GM18498 (cell line): ENCODE measurements around the gene TXNDC5.

Experiments
- ATAC-seq: cut with Tn5 transposase; IDR thresholded peaks from one replicate; pipeline ENCODE4 v1.9.1; 2021; ENCODE audit warnings: mild to moderate bottlenecking, moderate library complexity; ENCODE audit not compliant: unreplicated experiment

TXNDC5 gene

DNA sequence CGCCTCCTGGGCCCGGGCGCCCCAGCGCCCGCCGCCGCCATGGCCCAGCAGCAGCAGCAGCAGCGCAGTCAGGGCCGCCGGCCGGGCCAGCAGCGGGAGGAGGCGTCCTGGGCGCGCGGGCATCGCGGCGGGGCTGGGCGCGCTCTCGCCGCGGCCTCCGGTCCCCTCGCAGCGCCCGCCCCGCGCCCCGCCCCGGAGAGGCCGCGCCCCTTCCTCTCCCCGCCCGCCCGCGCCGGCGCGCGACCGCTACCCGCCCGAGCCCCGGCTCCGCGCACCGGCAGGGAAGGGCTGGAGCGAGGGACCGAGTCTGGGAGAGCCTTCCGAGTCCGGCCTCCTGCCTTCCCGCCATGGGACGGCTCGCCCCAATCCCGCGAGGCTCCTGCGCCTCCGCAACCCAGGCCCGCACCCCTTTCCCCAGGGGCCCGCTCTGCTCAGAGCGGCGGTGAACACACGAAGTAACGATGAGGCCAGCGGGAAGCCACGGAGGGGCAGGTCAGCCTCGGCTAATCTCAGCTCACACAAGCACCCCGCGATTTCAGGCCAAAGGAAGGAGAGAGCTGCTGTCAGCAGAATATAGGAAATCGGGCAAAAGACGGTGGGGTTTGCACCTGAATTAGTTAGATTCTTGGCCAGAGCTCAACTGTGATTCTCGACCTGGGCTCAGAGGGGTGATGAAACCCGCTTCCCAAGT lies at the start of gene TXNDC5:
Gene TXNDC5 (minus strand): TSS at position 135 of the 691 bp plus-strand sequence. CDS start 12 bp downstream, at position 123.
- peak; percentile 74 for ATAC-seq

GRCh38 chr6:7960141-7960540 lies 49.6 kb upstream of the TXNDC5 start:
- ATAC-seq: no peak

GRCh38 chr6:7959453-7959852 lies 48.9 kb upstream of the TXNDC5 start:
- no peak for ATAC-seq

DNA sequence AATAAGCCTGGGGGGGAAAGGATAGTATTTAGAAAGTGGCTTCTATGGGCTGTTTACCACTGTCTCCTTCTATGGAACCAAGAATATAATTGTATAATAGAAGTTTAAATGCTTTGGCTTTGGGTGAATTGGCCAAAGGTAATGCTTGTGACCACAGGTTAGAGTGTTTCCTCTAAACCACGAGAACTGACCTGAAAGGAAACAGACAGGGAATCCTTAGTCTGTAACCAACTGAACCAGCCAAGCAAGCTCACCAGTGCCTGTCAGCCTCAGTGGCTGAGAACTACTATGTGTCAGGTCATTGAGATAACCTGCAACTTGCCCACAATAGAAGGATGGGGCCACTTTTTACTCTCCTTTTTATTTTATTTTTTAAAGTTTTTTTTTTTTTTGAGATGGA lies 47.9 kb upstream of the TXNDC5 start:
- no peak for ATAC-seq

- ATAC-seq: no peak
Measured at GRCh38 chr6:7956257-7956656, 45.7 kb upstream of the TXNDC5 start.

- no peak for ATAC-seq
Measured at GRCh38 chr6:7954477-7955200, 44.1 kb upstream of the TXNDC5 start.

- no peak for ATAC-seq
Measured at GRCh38 chr6:7953753-7954152, 43.2 kb upstream of the TXNDC5 start.

DNA sequence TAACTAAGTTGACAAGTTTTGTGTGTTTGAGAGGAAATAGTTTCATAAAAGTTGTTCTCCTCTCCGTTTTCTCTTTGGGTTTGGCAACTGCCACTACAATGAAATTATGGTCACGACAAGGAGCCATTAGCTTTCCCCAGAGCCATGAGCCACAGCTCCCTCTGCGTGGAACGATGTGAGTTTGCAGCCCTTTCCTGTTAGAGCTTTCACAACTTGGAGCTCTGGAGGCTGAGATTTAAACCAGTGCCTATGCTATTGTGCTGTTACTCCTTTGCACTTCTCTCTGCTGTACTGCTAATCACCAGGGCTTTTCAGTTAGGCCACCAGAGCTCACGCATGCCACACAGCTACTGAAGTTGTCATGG lies 29.3 kb upstream of the TXNDC5 start:
- peak; percentile 52 for ATAC-seq

DNA sequence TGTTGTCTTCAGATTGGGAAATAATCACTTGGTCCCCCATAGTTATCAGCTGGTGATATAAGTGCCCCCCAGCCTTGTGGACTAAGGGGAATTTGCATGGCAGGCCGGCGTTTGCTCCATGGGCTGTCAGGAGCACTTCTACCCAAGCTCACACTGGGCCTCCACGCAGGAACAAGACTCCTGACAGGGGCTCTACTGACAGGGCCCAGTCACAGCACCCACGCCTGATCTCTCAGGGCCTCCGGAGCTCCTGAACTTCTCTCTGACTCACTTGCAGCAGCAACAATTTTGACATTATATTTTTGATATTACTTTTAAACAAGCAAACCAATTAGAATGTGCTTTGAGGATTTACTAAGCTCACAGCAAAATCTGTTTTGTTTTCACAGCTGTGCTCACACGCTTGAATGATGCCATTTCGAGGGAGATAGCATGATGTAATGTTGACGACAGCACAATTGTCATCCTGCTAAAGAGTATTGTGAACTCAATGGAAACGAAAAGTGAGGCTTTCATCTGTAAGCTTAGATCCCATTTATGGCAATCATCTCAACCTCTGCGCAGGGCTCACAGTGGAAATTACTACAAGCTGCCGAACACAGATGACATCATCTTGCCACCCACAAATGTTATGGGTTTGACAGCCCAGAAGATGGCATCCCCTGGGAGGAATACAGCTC lies 28.7 kb upstream of the TXNDC5 start:
- ATAC-seq: peak; percentile 78

- no peak for ATAC-seq
Measured at GRCh38 chr6:7938562-7939183, 28.1 kb upstream of the TXNDC5 start.

DNA sequence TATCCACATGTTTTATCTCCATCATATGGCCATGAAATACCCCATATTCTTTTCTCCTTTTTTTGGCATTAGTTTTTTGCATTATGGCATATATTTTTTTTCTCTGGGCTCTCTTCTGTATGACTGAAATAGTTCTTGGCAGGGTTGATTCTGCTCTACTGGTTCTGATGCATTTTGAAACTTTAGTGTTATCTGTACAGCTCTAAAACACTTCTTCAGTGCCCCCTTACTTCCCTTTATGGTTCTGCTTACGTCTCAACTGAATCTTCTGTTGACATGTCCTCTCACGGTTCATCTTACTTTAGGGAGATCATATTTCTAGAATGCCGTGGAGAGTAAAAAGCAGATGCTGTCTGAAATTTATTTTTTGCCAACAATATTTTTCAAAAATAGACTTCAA lies 23.2 kb upstream of the TXNDC5 start:
- ATAC-seq: peak; percentile 89

GRCh38 chr6:7932625-7933024 lies 22.0 kb upstream of the TXNDC5 start:
- ATAC-seq: no peak

DNA sequence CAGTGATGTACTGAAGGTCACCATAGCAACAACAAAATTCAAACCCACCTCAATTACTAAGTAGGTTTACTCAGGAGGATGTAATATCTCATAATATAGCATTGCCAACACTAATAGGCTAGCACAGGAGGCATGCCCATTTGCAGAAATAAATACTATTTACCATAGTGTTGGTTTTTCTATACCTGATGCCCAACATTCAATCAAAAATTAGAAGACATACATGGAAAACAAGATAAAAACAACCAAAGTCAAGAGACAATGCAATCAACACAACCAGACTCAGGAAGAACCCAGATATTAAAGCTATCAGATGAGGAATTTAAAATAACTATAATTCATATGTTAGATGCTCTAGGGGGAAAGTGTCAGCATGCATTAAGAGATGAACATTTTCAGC lies 14.3 kb upstream of the TXNDC5 start:
- no peak for ATAC-seq

GRCh38 chr6:7922596-7922995 lies 12.0 kb upstream of the TXNDC5 start:
- ATAC-seq: no peak

- no peak for ATAC-seq
Measured at GRCh38 chr6:7921632-7922092, 11.1 kb upstream of the TXNDC5 start.

DNA sequence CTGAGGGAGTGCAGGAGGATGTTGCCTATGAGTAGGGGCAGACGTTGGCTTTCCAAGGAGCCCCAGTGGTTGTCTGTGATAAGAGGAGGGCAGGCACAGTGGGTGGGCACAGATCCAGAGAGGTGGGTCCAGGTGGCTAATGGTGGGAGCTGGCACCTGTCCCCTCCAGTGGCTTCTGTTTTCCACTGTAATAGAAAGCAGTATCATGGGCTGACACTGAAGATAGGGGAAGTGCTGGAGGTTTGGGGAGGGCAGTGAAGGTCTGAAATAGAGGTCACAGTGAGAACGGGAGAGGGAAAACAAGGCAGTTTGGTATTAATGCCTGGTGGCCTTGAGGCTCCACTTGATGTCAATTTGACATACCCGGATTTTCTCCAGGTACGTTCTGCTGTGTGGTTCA lies 10.5 kb upstream of the TXNDC5 start:
- no peak for ATAC-seq

GRCh38 chr6:7920425-7920824 lies 9.8 kb upstream of the TXNDC5 start:
- ATAC-seq: no peak

- ATAC-seq: no peak
Measured at GRCh38 chr6:7919871-7920270, 9.3 kb upstream of the TXNDC5 start.

GRCh38 chr6:7918403-7918802 lies 7.8 kb upstream of the TXNDC5 start:
- no peak for ATAC-seq

- ATAC-seq: peak; percentile 1
Measured at GRCh38 chr6:7917729-7918128, 7.1 kb upstream of the TXNDC5 start.

DNA sequence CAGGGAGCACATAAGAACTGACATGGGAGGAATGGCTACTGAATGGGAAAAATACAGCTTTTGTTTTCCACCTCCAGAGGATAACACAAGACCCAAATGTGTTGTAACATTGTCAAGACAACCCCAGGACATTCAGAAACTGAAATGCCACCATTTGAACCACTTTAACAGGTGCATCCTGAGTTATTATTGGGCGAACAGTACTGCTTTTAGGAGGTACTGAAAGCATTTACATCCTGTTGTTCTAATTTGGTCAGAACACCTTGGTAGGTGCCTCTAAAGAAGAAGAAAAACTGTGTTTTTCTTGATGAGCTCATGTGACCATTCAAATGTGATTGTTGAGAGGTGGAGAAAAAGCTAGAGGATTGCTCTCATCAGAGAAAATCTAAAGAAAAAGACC lies 6.4 kb upstream of the TXNDC5 start:
- peak; percentile 79 for ATAC-seq
